Vagina (tissue), 2 donors: ENCODE measurements around the gene EXOC2.

Experiments used
- POLR2A ChIP-seq, 2 donors: fragments of 450-650 bp; IDR thresholded peaks; one replicate each; pipeline ENCODE4 v1.6.1; 2017; ENCODE audit warnings: antibody characterized with exemption in 2 of 2, mild to moderate bottlenecking in 2 of 2, moderate library complexity in 2 of 2
- POLR2AphosphoS5 ChIP-seq, 2 donors: sonication (generic); formaldehyde crosslinking; IDR thresholded peaks; one replicate each; pipeline ENCODE4 v1.9.0; 2017; ENCODE audit warnings: antibody characterized with exemption in 2 of 2, mild to moderate bottlenecking in 2 of 2, low read depth in 1 of 2; ENCODE audit not compliant: insufficient read depth in 1 of 2

- TF ChIP-seq POLR2AphosphoS5 (IDR thresholded peaks at IDR 0.05; ENCODE audit: insufficient read depth in 1 of 2, low read depth in 1 of 2) (no peak), POLR2A (IDR thresholded peaks at IDR 0.05) (no peak)
These were observed 218.3 kb downstream of the EXOC2 start for GRCh38 chr6:474453-475185.
